Metanephros (tissue), 1 donor: ENCODE measurements around the gene EIF2D. TPM values are rescaled to one million over a fixed set of nuclear protein-coding genes. Genes with fewer than 3 reads are reported as not detected.

Experiments used
- total RNA-seq: library from RNA; depleted of rRNA; stranded (reverse); fragments of >200 nt; gene quantifications from one replicate; pipeline ENCODE4 v1.2.3, GENCODE V29; 2014

Gene EIF2D
- 59.8 TPM for total RNA-seq

GRCh38 chr1:206612129-206612876 lies at the start of gene EIF2D:
Gene EIF2D (minus strand): TSS chr1:206612465. CDS start chr1:206612342, 123 bp downstream.

GRCh38 chr1:206635080-206635977 lies 23.1 kb upstream of the EIF2D start, which contains the start of gene DYRK3:
Gene DYRK3 (plus strand): TSS chr1:206635536. CDS start chr1:206635704, 168 bp downstream.

Other genes with a start within 250 kb of the EIF2D start
- gene IKBKE, start 142.0 kb downstream of the EIF2D start, total RNA-seq: 5.7 TPM
- gene RASSF5, start 104.9 kb downstream of the EIF2D start, total RNA-seq: 10.7 TPM
- 11.6 TPM for gene DYRK3, start 23.1 kb upstream of the EIF2D start, total RNA-seq
- gene MAPKAPK2, start 72.4 kb upstream of the EIF2D start, total RNA-seq: 40.3 TPM
- gene IL19, start 158.3 kb upstream of the EIF2D start, total RNA-seq: 0.70 TPM
- 1.2 TPM for gene IL10, start 160.0 kb upstream of the EIF2D start, total RNA-seq